ENCODE data around the gene FDXR.

The FDXR gene

GRCh38 chr17:74832421-74832820 is 40.4 kb downstream of the FDXR start:
- no peak for DNase-seq

GRCh38 chr17:74831444-74832146 is 41.2 kb downstream of the FDXR start:
- DNase-seq = no peak

- DNase-seq = no peak
These were observed 41.9 kb downstream of the FDXR start for GRCh38 chr17:74830861-74831260.

GRCh38 chr17:74827800-74828199 is 45.0 kb downstream of the FDXR start:
- DNase-seq = no peak

- no peak for DNase-seq
These were observed 46.7 kb downstream of the FDXR start for GRCh38 chr17:74825952-74826719.

- DNase-seq = no peak
These were observed 47.7 kb downstream of the FDXR start for GRCh38 chr17:74824961-74825627.

GRCh38 chr17:74822939-74823367 is 49.8 kb downstream of the FDXR start:
- no peak for DNase-seq

- no peak for DNase-seq
These were observed 50.4 kb downstream of the FDXR start for GRCh38 chr17:74822335-74822938.

GRCh38 chr17:74821655-74822334 is 51.0 kb downstream of the FDXR start:
- DNase-seq = no peak

- DNase-seq = no peak
These were observed 52.9 kb downstream of the FDXR start for GRCh38 chr17:74819801-74820436.

GRCh38 chr17:74818291-74818938 is 54.4 kb downstream of the FDXR start:
- no peak for DNase-seq

- no peak for DNase-seq
These were observed 55.7 kb downstream of the FDXR start for GRCh38 chr17:74816905-74817620.

GRCh38 chr17:74815550-74816370 is 57.0 kb downstream of the FDXR start:
- no peak for DNase-seq

- DNase-seq = no peak
These were observed 57.7 kb downstream of the FDXR start for GRCh38 chr17:74815067-74815466.

- no peak for DNase-seq
These were observed 58.3 kb downstream of the FDXR start for GRCh38 chr17:74814453-74814852.
